Measurements from ENCODE around the gene RAB11FIP3.
"Not testable (repeated sequence)": the region's sequence is repeated elsewhere in the genome, so short reads cannot be mapped to it uniquely, and the experiment has no call there.

DNA sequence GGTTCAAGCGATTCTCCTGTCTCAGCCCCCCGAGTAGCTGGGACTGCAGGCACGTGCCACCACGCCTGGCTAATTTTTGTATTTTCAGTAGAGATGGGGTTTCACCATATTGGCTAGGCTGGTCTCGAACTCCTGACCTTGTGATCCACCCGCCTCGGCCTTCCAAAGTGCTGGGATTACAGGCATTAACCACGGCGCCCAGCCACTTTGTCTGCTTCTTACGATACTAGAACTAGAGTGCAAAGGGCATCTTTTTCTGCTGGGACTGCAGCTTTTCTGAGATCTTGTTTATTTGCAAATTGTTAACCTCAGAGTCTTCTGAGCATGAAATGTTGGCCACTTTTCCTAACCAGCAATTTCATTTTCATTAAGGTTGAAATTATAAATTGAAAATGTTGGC, 52.8 kb downstream of the RAB11FIP3 start:
- TF ChIP-seq PHF8 (IDR thresholded peaks at IDR 0.05; ENCODE audit: borderline replicate concordance, low read depth); MYC (IDR thresholded peaks at IDR 0.05; ENCODE audit: borderline replicate concordance, low read length); POLR2A (IDR thresholded peaks at IDR 0.05; ENCODE audit: low read length); FOSL2 (IDR thresholded peaks at IDR 0.05); FOSL2 (CRISPR knock-in tag; IDR thresholded peaks at IDR 0.05); JUNB (IDR thresholded peaks at IDR 0.05); RFX5 (IDR thresholded peaks at IDR 0.05); EP300 (IDR thresholded peaks at IDR 0.05); SMC3 (IDR thresholded peaks at IDR 0.05); POLR2AphosphoS2 (conservative IDR thresholded peaks at IDR 0.05; ENCODE audit: low read length); TP53 (CRISPR knock-in tag; IDR thresholded peaks at IDR 0.05); NR3C1 (IDR thresholded peaks at IDR 0.05): not testable (repeated sequence)
- TF ChIP-seq, protein P1, sequence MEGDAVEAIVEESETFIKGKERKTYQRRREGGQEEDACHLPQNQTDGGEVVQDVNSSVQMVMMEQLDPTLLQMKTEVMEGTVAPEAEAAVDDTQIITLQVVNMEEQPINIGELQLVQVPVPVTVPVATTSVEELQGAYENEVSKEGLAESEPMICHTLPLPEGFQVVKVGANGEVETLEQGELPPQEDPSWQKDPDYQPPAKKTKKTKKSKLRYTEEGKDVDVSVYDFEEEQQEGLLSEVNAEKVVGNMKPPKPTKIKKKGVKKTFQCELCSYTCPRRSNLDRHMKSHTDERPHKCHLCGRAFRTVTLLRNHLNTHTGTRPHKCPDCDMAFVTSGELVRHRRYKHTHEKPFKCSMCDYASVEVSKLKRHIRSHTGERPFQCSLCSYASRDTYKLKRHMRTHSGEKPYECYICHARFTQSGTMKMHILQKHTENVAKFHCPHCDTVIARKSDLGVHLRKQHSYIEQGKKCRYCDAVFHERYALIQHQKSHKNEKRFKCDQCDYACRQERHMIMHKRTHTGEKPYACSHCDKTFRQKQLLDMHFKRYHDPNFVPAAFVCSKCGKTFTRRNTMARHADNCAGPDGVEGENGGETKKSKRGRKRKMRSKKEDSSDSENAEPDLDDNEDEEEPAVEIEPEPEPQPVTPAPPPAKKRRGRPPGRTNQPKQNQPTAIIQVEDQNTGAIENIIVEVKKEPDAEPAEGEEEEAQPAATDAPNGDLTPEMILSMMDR (IDR thresholded peaks at IDR 0.05), result not testable (repeated sequence)
- TF ChIP-seq, protein P2, sequence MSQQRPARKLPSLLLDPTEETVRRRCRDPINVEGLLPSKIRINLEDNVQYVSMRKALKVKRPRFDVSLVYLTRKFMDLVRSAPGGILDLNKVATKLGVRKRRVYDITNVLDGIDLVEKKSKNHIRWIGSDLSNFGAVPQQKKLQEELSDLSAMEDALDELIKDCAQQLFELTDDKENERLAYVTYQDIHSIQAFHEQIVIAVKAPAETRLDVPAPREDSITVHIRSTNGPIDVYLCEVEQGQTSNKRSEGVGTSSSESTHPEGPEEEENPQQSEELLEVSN (IDR thresholded peaks at IDR 0.05; ENCODE audit: borderline replicate concordance, low read depth), result not testable (repeated sequence)
- TF ChIP-seq, protein P3, sequence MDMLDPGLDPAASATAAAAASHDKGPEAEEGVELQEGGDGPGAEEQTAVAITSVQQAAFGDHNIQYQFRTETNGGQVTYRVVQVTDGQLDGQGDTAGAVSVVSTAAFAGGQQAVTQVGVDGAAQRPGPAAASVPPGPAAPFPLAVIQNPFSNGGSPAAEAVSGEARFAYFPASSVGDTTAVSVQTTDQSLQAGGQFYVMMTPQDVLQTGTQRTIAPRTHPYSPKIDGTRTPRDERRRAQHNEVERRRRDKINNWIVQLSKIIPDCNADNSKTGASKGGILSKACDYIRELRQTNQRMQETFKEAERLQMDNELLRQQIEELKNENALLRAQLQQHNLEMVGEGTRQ (IDR thresholded peaks at IDR 0.05), result not testable (repeated sequence)

All from A549 (cell line).